ENCODE results near the gene CLSTN2. TPM values are rescaled to one million over a fixed set of nuclear protein-coding genes. Genes with fewer than 3 reads are reported as not detected.

The CLSTN2 gene
- total and polyA plus RNA-seq, 4 donors: 0.09 to 2.2 (median 0.55) TPM

DNA sequence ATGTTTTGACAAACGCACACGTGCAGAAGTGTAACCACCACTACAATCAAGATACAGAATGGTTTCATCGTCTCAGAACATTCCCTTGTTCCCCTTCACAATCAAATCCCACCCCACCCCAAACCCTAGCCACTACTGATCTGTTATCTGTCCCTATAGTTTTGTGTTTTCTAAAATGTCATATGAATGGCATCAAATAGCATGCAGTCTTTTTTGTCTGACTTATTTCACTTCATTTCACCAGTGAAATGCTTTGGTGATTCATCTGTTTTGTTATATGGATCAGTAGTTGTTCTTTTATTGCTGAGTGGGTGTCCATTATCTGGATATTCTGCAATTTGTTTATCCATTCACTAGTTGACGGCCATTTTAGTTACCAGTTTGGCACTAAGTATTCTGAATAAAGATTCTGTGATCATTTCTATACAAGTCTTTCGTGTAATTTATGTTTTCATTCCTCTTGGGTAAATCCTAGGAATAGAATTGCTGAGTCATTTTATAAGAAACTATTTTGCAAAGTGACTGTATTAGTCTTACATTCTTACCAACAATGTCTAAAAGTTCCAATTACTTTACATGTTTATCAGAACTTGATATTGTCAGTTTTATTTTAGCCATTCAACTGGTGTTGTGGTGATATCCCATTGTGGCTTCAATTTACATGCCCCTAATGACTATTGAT is 232.8 kb downstream of the CLSTN2 start:
- H3K4me1 ChIP-seq (ENCODE audit: control insufficient read depth in 4 of 4, insufficient read depth in 4 of 4, low read length in 3 of 4): no peaks in the 10 kb centered on the region
- DNase-seq (ENCODE audit: low spot score): no peak
- H3K36me3 ChIP-seq (ENCODE audit: control insufficient read depth in 4 of 4, insufficient read depth in 3 of 4, low read depth in 1 of 4, low read length in 3 of 4): no peaks in the 10 kb centered on the region
- no peak overlapping the region for H3K9ac ChIP-seq (ENCODE audit: low read depth in 1 of 2, low read length in 2 of 2)
- H3K9me3 ChIP-seq (ENCODE audit: control insufficient read depth in 4 of 4, low read length in 3 of 4): no peaks in the 10 kb centered on the region
- no peak overlapping the region for H3K4me3 ChIP-seq (ENCODE audit: low read depth in 1 of 3, low read length in 3 of 3)
- no peaks in the 10 kb centered on the region for H3K27me3 ChIP-seq (ENCODE audit: control insufficient read depth in 4 of 4, insufficient read depth in 4 of 4, low read length in 3 of 4)
- WGBS: 82% methylated on average over 5 of the region's 5 CpGs
- TF ChIP-seq ATF3 (IDR thresholded peaks at IDR 0.05) (no peak), CTCF (IDR thresholded peaks at IDR 0.05; ENCODE audit: low read depth, low read length, missing input control) (no peak), RXRA (IDR thresholded peaks at IDR 0.05) (no peak), GABPA (IDR thresholded peaks at IDR 0.05 in 1 of 2, conservative IDR thresholded peaks at IDR 0.05 in 1 of 2) (no peak)
- no peak overlapping the region for H3K27ac ChIP-seq (ENCODE audit: low read depth in 1 of 2, low read length in 2 of 2)

GRCh38 chr3:140170612-140171011 is 235.6 kb downstream of the CLSTN2 start:
- no peak for DNase-seq (ENCODE audit: low spot score)
- H3K9ac ChIP-seq (ENCODE audit: low read depth in 1 of 2, low read length in 2 of 2): no peak overlapping the region
- no peak for TF ChIP-seq NR2F2 (IDR thresholded peaks at IDR 0.05)
- TF ChIP-seq RAD21 (IDR thresholded peaks at IDR 0.05): no peak
- TF ChIP-seq HNF4A (conservative IDR thresholded peaks at IDR 0.05): no peak
- TF ChIP-seq EGR1 (IDR thresholded peaks at IDR 0.05; ENCODE audit: low read depth in 2 of 2): no peak
- TF ChIP-seq MAX (IDR thresholded peaks at IDR 0.05): no peak
- no peaks in the 10 kb centered on the region for H3K4me1 ChIP-seq (ENCODE audit: control insufficient read depth in 4 of 4, insufficient read depth in 4 of 4, low read length in 3 of 4)
- no peaks in the 10 kb centered on the region for H3K36me3 ChIP-seq (ENCODE audit: control insufficient read depth in 4 of 4, insufficient read depth in 3 of 4, low read depth in 1 of 4, low read length in 3 of 4)
- no peak overlapping the region for H3K27ac ChIP-seq (ENCODE audit: low read depth in 1 of 2, low read length in 2 of 2)
- 64% methylated on average over 1 of the region's 1 CpG for WGBS
- no peaks in the 10 kb centered on the region for H3K9me3 ChIP-seq (ENCODE audit: control insufficient read depth in 4 of 4, low read length in 3 of 4)
- no peaks in the 10 kb centered on the region for H3K27me3 ChIP-seq (ENCODE audit: control insufficient read depth in 4 of 4, insufficient read depth in 4 of 4, low read length in 3 of 4)
- H3K4me3 ChIP-seq (ENCODE audit: low read depth in 1 of 3, low read length in 3 of 3): no peak overlapping the region

DNA sequence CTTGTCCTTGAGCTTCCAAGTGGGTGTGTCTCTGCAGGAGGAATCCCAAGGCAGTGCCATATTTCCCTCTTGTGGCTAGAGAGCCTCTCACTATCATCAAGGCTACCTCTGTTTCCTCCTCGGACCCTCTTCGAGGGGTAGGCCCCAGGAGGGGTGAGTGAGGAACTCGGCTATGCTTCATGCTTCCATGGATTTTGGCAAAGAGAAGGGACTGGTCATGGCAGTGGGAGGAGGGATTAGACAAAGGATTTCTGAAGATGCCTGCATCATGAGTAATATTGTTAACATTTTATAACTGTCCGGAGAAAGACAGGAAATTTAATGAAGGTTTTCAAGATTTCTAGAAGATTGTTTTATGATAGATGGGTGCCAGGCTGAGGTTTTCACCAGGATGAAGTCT is 241.5 kb downstream of the CLSTN2 start:
- Histone ChIP-seq H3K27ac (ENCODE audit: low read depth in 1 of 2, low read length in 2 of 2) (no peak overlapping the region), H3K36me3 (ENCODE audit: control insufficient read depth in 4 of 4, insufficient read depth in 3 of 4, low read depth in 1 of 4, low read length in 3 of 4) (no peaks in the 10 kb centered on the region), H3K4me1 (ENCODE audit: control insufficient read depth in 4 of 4, insufficient read depth in 4 of 4, low read length in 3 of 4) (no peaks in the 10 kb centered on the region), H3K4me3 (ENCODE audit: low read depth in 1 of 3, low read length in 3 of 3) (no peak overlapping the region), H3K27me3 (ENCODE audit: control insufficient read depth in 4 of 4, insufficient read depth in 4 of 4, low read length in 3 of 4) (no peaks in the 10 kb centered on the region), H3K9me3 (ENCODE audit: control insufficient read depth in 4 of 4, low read length in 3 of 4) (no peaks in the 10 kb centered on the region), H3K9ac (ENCODE audit: low read depth in 1 of 2, low read length in 2 of 2) (no peak overlapping the region)
- DNase-seq (ENCODE audit: low spot score): no peak
- 81% methylated on average over 4 of the region's 4 CpGs for WGBS
- no peak for TF ChIP-seq JUND (IDR thresholded peaks at IDR 0.05)
- TF ChIP-seq, protein P1, sequence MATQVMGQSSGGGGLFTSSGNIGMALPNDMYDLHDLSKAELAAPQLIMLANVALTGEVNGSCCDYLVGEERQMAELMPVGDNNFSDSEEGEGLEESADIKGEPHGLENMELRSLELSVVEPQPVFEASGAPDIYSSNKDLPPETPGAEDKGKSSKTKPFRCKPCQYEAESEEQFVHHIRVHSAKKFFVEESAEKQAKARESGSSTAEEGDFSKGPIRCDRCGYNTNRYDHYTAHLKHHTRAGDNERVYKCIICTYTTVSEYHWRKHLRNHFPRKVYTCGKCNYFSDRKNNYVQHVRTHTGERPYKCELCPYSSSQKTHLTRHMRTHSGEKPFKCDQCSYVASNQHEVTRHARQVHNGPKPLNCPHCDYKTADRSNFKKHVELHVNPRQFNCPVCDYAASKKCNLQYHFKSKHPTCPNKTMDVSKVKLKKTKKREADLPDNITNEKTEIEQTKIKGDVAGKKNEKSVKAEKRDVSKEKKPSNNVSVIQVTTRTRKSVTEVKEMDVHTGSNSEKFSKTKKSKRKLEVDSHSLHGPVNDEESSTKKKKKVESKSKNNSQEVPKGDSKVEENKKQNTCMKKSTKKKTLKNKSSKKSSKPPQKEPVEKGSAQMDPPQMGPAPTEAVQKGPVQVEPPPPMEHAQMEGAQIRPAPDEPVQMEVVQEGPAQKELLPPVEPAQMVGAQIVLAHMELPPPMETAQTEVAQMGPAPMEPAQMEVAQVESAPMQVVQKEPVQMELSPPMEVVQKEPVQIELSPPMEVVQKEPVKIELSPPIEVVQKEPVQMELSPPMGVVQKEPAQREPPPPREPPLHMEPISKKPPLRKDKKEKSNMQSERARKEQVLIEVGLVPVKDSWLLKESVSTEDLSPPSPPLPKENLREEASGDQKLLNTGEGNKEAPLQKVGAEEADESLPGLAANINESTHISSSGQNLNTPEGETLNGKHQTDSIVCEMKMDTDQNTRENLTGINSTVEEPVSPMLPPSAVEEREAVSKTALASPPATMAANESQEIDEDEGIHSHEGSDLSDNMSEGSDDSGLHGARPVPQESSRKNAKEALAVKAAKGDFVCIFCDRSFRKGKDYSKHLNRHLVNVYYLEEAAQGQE (IDR thresholded peaks at IDR 0.05): no peak
- TF ChIP-seq CTCF (IDR thresholded peaks at IDR 0.05; ENCODE audit: low read depth, low read length, missing input control): no peak
- no peak for TF ChIP-seq HNF4G (IDR thresholded peaks at IDR 0.05)
- no peak for TF ChIP-seq MAX (IDR thresholded peaks at IDR 0.05)
- no peak for TF ChIP-seq TAF1 (conservative IDR thresholded peaks at IDR 0.05)
- TF ChIP-seq ZBTB33 (IDR thresholded peaks at IDR 0.05): no peak
- TF ChIP-seq HNF4A (conservative IDR thresholded peaks at IDR 0.05): no peak
- no peak for TF ChIP-seq ATF3 (IDR thresholded peaks at IDR 0.05)
- no peak for TF ChIP-seq SP1 (IDR thresholded peaks at IDR 0.05)
- TF ChIP-seq FOXA1 (IDR thresholded peaks at IDR 0.05): no peak
- no peak for TF ChIP-seq GABPA (IDR thresholded peaks at IDR 0.05 in 1 of 2, conservative IDR thresholded peaks at IDR 0.05 in 1 of 2)
